ENCODE data around the gene RPS27.

The RPS27 gene

DNA sequence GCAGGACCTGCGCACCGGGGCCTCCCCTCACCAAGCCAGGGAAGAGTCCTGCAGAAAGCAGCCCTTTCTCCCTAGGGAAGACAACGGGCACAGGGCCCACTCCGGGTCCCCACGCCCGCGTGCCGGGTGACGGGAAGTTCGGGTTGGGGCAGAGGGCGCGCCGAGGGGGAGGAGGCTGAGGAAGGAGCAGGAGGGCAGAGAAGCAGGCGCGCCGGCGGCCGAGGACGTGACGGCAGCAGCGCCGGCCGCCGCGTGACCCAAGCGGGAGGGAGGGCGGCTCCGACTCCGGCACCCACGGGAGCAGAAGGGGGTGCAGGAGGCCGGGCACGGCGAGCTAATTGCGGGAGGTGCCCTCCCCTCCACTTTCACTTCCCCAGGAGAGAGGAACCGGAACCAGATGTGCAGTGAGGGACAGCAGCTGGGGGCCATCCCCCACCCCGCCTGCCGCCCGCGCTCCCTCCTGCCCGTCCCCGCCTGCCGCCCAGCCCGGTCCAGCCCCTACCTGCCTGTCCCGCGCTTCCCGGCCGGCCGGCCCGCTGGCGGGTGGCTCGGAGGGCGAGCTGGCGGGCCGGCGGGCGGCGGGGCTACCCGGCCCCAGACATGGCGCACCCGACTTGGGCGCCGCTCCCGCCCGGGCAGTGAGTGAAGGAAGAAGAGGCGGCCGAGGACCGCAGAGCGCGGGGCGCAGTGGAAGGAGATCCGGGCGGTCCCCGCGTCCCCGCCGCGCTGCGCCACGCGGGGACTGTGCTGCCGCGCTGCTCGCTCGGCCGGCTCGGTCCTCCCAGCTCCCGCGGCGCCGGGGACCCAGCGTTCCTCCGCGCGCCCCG is 44.6 kb upstream of the RPS27 start:
- Histone ChIP-seq H3K27ac (peak overlapping the region; percentile 50; the same call in 1 of the 2 replicates), H3K36me3 (ENCODE audit: insufficient read depth, low read length) (peaks cover 4% of the 10 kb centered on the region; the same call in 1 of the 2 replicates), H3K9ac (ENCODE audit: insufficient read length) (peak overlapping the region; percentile 84), H3K9me3 (ENCODE audit: low read depth, low read length) (no peaks in the 10 kb centered on the region), H3K4me3 (peak overlapping the region; percentile 92)
- no peak for DNase-seq (ENCODE audit: low read depth, low spot score)
- TF ChIP-seq POLR2AphosphoS5 (IDR thresholded peaks at IDR 0.05; ENCODE audit: borderline replicate concordance, low read depth, low read length) (no peak), EZH2 (IDR thresholded peaks at IDR 0.05) (no peak), FOXP2 (optimal IDR thresholded peaks at IDR 0.05; ENCODE audit: control extremely low read depth, extremely low read length, insufficient read depth) (no peak)

DNA sequence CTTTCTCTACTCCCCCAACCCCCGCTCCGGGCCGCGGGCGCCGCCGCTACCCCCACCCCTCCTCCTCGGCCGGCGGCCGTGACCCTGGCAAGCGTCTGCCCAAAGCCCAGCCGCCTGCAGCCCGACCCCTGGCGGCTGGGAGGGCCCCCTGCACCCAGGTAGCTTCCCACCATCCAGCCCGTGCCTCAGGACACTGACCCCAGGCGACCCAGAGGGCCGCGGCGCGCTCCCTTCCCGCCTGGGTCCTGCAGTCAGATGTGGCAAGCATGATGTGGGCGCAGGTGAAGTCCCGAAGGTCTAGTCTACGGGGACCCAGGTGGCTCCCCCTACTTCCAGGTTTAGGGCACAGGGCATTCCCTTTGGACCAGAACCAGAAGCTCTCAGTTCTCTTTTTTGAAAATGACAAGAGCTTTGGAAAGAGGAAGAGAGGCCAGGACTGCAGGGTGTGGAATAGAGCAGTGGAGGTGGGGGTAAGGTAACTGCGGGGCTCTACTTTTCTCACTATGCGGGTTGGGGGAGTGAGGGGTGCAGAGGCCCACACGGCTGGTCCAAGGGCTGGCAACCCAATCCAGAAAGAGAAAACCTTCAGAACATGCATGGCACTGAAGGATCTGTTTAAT is 43.8 kb upstream of the RPS27 start, which contains the start of gene DENND4B:
Gene DENND4B, minus strand, starts transcription at position 97 of the 620 bp plus-strand sequence. CDS start 2,344 bp downstream, outside the sequence.
- Histone ChIP-seq H3K36me3 (ENCODE audit: insufficient read depth, low read length) (peaks cover 8% of the 10 kb centered on the region; the same call in 1 of the 2 replicates), H3K4me3 (peak within 1 kb of the TSS; percentile 92), H3K27ac (peak within 1 kb of the TSS; percentile 50; the same call in 1 of the 2 replicates), H3K9ac (ENCODE audit: insufficient read length) (peak within 1 kb of the TSS; percentile 84), H3K9me3 (ENCODE audit: low read depth, low read length) (no peaks in the 10 kb centered on the region)
- no peak for TF ChIP-seq FOXP2 (optimal IDR thresholded peaks at IDR 0.05; ENCODE audit: control extremely low read depth, extremely low read length, insufficient read depth)
- peak; percentile 8; the same call in 1 of the 2 replicates for TF ChIP-seq POLR2AphosphoS5 (IDR thresholded peaks at IDR 0.05; ENCODE audit: borderline replicate concordance, low read depth, low read length)
- DNase-seq (ENCODE audit: low read depth, low spot score), result no peak

DNA sequence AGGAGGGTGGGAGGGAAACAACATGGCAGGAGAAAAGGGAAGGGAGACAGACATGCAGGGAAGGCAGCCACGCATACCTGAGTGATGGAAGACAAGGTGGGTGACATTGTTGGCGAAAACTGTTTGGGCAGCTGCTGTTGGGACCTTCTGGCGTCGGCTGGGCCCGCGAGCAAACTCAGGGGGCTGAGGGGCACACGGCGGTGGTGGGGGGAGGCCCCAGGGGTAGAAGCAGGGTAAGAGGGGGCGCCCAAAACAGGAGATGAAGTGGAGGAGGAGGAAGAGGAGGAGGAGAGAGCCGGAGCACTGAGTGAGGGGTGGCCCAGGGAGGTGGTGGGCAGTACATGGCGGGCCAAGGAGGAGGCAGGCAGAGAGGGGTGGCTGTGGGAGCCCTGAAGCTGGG is 39.4 kb upstream of the RPS27 start:
- no peak for DNase-seq (ENCODE audit: low read depth, low spot score)
- Histone ChIP-seq H3K9ac (ENCODE audit: insufficient read length) (no peak overlapping the region), H3K9me3 (ENCODE audit: low read depth, low read length) (no peaks in the 10 kb centered on the region), H3K27ac (no peak overlapping the region), H3K36me3 (ENCODE audit: insufficient read depth, low read length) (peaks cover 18% of the 10 kb centered on the region; the same call in 1 of the 2 replicates), H3K4me3 (no peak overlapping the region)
- TF ChIP-seq POLR2AphosphoS5 (IDR thresholded peaks at IDR 0.05; ENCODE audit: borderline replicate concordance, low read depth, low read length) (no peak), EZH2 (IDR thresholded peaks at IDR 0.05) (no peak), FOXP2 (optimal IDR thresholded peaks at IDR 0.05; ENCODE audit: control extremely low read depth, extremely low read length, insufficient read depth) (no peak)

DNA sequence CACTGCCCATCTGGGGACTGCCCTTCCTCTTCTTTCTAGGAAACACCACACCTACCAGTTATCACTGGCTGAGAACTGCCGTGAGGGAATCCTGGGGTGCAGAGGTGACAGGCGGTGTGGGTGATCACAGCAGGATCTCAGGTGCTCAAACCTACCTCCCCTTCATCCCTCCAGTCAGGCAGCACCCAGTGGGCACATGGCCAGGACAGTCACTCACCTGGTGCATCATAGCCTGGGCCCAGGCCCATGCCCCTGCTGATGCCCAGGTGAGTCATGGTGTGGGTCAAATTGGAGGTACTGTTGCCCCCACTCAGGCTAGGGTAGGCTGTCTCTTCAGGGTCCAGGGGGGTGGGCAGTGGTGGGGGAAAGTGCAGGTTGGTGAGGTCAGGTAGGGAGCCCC is 38.8 kb upstream of the RPS27 start:
- DNase-seq (ENCODE audit: low read depth, low spot score), result no peak
- peaks cover 18% of the 10 kb centered on the region; the same call in 1 of the 2 replicates for H3K36me3 ChIP-seq (ENCODE audit: insufficient read depth, low read length)
- no peak overlapping the region for H3K4me3 ChIP-seq
- no peak overlapping the region for H3K27ac ChIP-seq
- H3K9ac ChIP-seq (ENCODE audit: insufficient read length), result no peak overlapping the region
- TF ChIP-seq FOXP2 (optimal IDR thresholded peaks at IDR 0.05; ENCODE audit: control extremely low read depth, extremely low read length, insufficient read depth) (no peak), POLR2AphosphoS5 (IDR thresholded peaks at IDR 0.05; ENCODE audit: borderline replicate concordance, low read depth, low read length) (no peak), EZH2 (IDR thresholded peaks at IDR 0.05) (no peak)
- H3K9me3 ChIP-seq (ENCODE audit: low read depth, low read length), result no peaks in the 10 kb centered on the region

DNA sequence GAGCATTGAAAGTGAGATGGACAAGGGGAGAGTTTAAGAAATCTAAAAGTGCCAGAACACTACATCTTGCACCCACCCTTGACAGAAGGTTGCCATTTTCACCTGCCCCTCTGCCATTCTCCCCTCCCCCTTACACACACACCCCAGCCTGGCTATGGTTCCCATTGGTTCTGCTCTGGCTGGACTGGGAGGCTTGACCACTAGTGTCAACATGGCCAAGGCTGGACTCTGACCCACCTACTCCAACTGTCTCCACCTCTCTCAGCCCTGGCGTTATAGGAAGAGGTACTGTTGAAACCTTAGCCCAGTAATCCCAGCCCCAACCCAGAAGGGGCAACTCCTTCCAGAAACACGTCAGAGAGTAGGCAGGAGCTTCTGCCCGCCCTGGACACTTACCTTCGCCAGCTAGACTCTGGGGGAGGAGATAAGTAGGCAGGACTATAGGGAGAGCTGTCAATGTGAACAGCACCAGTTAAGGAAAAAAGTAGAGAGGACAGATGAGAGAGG is 36.6 kb upstream of the RPS27 start:
- no peak overlapping the region for H3K27ac ChIP-seq
- DNase-seq (ENCODE audit: low read depth, low spot score), result no peak

DNA sequence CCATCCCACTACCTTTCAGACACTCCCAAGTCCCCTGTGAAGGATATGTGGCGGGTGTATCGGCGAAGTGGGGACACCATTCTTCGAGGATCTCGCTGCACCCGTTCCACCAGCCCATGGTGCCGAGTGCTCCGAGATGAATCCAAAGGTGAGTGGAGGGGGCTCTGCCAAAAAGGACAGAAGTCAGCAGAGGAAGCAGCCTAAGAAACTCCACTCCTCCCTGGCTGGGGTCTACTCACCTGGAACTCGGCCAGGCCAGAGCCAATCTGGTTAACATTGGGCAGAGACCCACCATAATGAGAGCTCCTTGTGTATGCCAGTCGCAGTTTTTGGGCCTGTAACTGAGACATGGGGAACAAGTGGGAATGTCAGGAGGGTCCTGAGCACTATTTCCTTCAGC is 35.7 kb upstream of the RPS27 start:
- Histone ChIP-seq H3K9me3 (ENCODE audit: low read depth, low read length) (no peaks in the 10 kb centered on the region), H3K4me3 (no peak overlapping the region), H3K9ac (ENCODE audit: insufficient read length) (no peak overlapping the region), H3K27ac (no peak overlapping the region), H3K36me3 (ENCODE audit: insufficient read depth, low read length) (peaks cover 18% of the 10 kb centered on the region; the same call in 1 of the 2 replicates)
- DNase-seq (ENCODE audit: low read depth, low spot score), result no peak
- TF ChIP-seq FOXP2 (optimal IDR thresholded peaks at IDR 0.05; ENCODE audit: control extremely low read depth, extremely low read length, insufficient read depth) (no peak), EZH2 (IDR thresholded peaks at IDR 0.05) (no peak), POLR2AphosphoS5 (IDR thresholded peaks at IDR 0.05; ENCODE audit: borderline replicate concordance, low read depth, low read length) (no peak)

More for the DNA sequence above, 36.6 kb upstream of the RPS27 start:
- Histone ChIP-seq H3K9ac (ENCODE audit: insufficient read length) (no peak overlapping the region), H3K9me3 (ENCODE audit: low read depth, low read length) (no peaks in the 10 kb centered on the region), H3K4me3 (no peak overlapping the region), H3K36me3 (ENCODE audit: insufficient read depth, low read length) (peaks cover 18% of the 10 kb centered on the region; the same call in 1 of the 2 replicates)
- TF ChIP-seq EZH2 (IDR thresholded peaks at IDR 0.05) (no peak), POLR2AphosphoS5 (IDR thresholded peaks at IDR 0.05; ENCODE audit: borderline replicate concordance, low read depth, low read length) (no peak), FOXP2 (optimal IDR thresholded peaks at IDR 0.05; ENCODE audit: control extremely low read depth, extremely low read length, insufficient read depth) (no peak)

DNA sequence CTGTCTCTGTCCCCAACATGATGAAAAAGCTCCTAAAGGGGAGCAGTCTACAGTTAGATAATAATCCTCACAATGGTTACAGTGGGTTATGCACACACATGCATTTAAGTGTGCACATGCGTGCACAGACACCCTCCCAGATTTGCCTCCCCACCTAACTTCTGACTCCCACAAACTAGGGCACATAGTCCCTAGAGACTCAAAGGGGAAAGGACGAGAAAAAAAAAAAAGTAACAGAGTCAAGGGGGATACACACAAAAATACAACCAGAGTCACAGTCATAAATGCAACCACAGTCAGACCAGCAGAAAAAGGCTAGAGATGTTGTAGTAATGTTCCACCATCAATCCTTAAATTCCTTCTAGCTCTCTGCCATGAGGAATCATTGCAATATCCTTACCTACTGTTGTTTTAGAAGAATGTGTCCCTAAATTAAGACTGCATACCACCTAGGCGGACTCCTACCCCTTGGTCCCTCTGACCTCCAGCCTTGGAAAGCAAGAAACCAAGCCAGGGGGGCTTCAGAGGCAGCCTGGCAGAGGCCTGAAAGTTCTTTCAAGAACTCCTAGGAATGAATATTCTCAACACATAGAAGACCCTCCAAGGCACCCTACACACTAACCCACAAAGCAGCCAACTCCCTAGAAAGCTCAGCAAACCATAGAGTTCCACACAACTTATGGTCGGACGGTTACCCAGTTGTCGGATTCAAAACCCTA is 33.4 kb upstream of the RPS27 start:
- H3K9me3 ChIP-seq (ENCODE audit: low read depth, low read length), result no peaks in the 10 kb centered on the region
- peaks cover 20% of the 10 kb centered on the region; the same call in 1 of the 2 replicates for H3K36me3 ChIP-seq (ENCODE audit: insufficient read depth, low read length)
- H3K27ac ChIP-seq, result no peak overlapping the region

More for the DNA sequence above, 33.4 kb upstream of the RPS27 start:
- Histone ChIP-seq H3K4me3 (peak overlapping the region; percentile 97), H3K9ac (ENCODE audit: insufficient read length) (peak overlapping the region; percentile 91)
- no peak for DNase-seq (ENCODE audit: low read depth, low spot score)
- TF ChIP-seq EZH2 (IDR thresholded peaks at IDR 0.05), result no peak
- TF ChIP-seq FOXP2 (optimal IDR thresholded peaks at IDR 0.05; ENCODE audit: control extremely low read depth, extremely low read length, insufficient read depth), result no peak
- TF ChIP-seq POLR2AphosphoS5 (IDR thresholded peaks at IDR 0.05; ENCODE audit: borderline replicate concordance, low read depth, low read length), result no peak

Data from SK-N-MC (cell line).